ENCODE measurements around the gene SLC35B2.

Gene SLC35B2

DNA sequence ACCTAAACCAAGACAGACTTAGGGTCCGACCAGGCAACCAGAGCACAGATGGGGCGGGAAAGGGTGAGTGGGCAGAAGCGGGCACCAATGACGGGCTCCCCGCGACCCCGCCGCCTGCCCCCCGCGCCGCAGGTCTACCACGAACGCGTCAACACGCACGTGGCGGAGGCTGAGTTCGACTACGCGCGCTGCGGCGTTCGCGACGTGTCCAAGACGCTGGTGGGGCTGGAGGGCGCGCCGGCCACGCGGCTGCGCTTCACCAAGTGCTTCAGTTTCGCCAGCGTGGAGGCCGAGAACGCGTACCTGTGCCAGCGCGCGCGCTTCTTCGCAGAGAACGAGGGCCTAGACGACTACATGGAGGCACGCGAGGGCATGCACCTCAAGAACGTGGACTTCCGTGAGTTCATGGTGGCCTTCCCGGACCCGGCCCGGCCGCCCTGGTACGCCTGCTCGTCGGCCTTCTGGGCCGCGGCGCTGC lies 18.0 kb upstream of the SLC35B2 start:
- no peak overlapping the region for H3K4me3 ChIP-seq (ENCODE audit: severe bottlenecking)
- H3K4me1 ChIP-seq (ENCODE audit: insufficient read depth, poor library complexity, severe bottlenecking): no peaks in the 10 kb centered on the region
- no peak for DNase-seq (ENCODE audit: low spot score)

DNA sequence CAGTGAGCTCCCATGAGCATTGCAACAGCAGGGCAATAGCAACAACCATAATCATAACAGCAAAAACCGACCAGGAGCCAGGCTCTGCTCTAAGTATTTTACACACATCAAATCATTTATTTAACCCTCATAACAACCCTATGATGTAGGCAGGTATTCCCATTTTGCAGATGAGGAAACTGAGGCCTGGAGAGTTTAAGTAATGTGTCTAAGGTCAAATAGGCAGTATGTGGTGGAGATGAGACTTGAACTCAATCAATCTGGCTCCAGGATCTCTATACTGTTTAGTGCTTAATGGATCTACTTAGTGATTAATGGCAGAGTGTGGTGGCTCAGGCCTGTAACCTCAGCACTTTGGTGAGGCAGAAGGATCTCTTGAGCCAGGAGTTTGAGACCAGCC lies 16.3 kb upstream of the SLC35B2 start:
- no peaks in the 10 kb centered on the region for H3K4me1 ChIP-seq (ENCODE audit: insufficient read depth, poor library complexity, severe bottlenecking)
- ATAC-seq (ENCODE audit: low read depth) (no peak), DNase-seq (ENCODE audit: low spot score) (no peak)
- no peaks in the 10 kb centered on the region for H3K36me3 ChIP-seq (ENCODE audit: low read depth)
- no peak overlapping the region for H3K27ac ChIP-seq (ENCODE audit: poor library complexity, severe bottlenecking)
- H3K9me3 ChIP-seq (ENCODE audit: severe bottlenecking): no peaks in the 10 kb centered on the region
- peaks cover 43% of the 10 kb centered on the region for H3K27me3 ChIP-seq (ENCODE audit: insufficient read depth, poor library complexity, severe bottlenecking)
- no peak overlapping the region for H3K4me3 ChIP-seq (ENCODE audit: severe bottlenecking)
- TF ChIP-seq, protein P1, sequence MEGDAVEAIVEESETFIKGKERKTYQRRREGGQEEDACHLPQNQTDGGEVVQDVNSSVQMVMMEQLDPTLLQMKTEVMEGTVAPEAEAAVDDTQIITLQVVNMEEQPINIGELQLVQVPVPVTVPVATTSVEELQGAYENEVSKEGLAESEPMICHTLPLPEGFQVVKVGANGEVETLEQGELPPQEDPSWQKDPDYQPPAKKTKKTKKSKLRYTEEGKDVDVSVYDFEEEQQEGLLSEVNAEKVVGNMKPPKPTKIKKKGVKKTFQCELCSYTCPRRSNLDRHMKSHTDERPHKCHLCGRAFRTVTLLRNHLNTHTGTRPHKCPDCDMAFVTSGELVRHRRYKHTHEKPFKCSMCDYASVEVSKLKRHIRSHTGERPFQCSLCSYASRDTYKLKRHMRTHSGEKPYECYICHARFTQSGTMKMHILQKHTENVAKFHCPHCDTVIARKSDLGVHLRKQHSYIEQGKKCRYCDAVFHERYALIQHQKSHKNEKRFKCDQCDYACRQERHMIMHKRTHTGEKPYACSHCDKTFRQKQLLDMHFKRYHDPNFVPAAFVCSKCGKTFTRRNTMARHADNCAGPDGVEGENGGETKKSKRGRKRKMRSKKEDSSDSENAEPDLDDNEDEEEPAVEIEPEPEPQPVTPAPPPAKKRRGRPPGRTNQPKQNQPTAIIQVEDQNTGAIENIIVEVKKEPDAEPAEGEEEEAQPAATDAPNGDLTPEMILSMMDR (IDR thresholded peaks at IDR 0.05; ENCODE audit: poor library complexity, severe bottlenecking): no peak

More for the DNA sequence above, 18.0 kb upstream of the SLC35B2 start:
- Histone ChIP-seq H3K9me3 (ENCODE audit: severe bottlenecking) (no peaks in the 10 kb centered on the region), H3K27ac (ENCODE audit: poor library complexity, severe bottlenecking) (no peak overlapping the region), H3K27me3 (ENCODE audit: insufficient read depth, poor library complexity, severe bottlenecking) (peaks cover 34% of the 10 kb centered on the region), H3K36me3 (ENCODE audit: low read depth) (no peaks in the 10 kb centered on the region)
- TF ChIP-seq, protein P1 (IDR thresholded peaks at IDR 0.05; ENCODE audit: poor library complexity, severe bottlenecking): no peak
- ATAC-seq (ENCODE audit: low read depth): no peak

DNA sequence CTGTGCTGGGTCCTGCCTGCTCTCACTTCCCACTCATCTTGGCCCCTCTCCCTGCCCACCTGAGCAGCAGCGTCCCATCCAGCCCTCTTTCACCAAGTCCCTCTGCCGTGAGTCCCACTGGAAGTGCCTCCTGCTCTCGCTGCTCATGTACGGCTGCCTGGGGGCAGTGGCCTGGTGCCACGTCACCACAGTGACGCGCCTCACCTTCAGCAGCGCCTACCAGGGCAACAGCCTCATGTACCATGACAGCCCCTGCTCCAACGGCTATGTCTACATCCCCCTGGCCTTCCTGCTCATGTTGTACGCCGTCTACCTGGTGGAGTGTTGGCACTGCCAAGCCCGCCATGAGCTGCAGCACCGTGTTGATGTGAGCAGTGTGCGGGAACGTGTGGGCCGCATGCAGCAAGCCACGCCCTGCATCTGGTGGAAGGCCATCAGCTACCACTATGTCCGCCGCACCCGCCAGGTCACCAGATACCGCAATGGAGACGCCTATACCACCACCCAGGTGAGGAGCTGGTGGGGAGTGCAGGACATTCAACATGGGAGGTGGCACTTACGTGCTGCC lies 15.8 kb upstream of the SLC35B2 start:
- DNase-seq (ENCODE audit: low spot score) (no peak), ATAC-seq (ENCODE audit: low read depth) (no peak)
- Histone ChIP-seq H3K4me1 (ENCODE audit: insufficient read depth, poor library complexity, severe bottlenecking) (no peaks in the 10 kb centered on the region), H3K27ac (ENCODE audit: poor library complexity, severe bottlenecking) (no peak overlapping the region), H3K36me3 (ENCODE audit: low read depth) (no peaks in the 10 kb centered on the region), H3K9me3 (ENCODE audit: severe bottlenecking) (no peaks in the 10 kb centered on the region), H3K27me3 (ENCODE audit: insufficient read depth, poor library complexity, severe bottlenecking) (peaks cover 43% of the 10 kb centered on the region), H3K4me3 (ENCODE audit: severe bottlenecking) (no peak overlapping the region)
- TF ChIP-seq, protein P1 (IDR thresholded peaks at IDR 0.05; ENCODE audit: poor library complexity, severe bottlenecking): no peak

DNA sequence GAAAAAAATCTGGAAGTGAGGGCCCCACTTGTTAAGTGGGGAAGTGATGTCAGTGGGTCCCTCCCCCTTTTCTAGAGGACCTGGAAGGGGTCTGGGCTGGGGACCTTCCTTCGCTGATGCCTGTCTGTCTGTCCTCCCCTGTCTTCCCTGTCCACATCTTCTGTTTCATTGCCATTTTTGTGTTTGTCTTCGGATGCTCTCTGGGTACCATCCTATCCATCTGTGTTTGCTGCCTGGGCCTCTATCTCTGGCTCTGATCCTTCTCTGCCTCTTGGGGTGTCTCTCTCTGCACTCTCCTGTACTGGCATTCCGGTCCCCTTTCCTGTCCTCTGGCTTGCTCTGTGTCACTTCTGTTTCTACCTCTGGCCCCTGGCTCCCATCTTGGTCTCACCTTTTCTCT lies 15.2 kb upstream of the SLC35B2 start:
- no peak overlapping the region for H3K4me3 ChIP-seq (ENCODE audit: severe bottlenecking)
- H3K27ac ChIP-seq (ENCODE audit: poor library complexity, severe bottlenecking): no peak overlapping the region
- H3K27me3 ChIP-seq (ENCODE audit: insufficient read depth, poor library complexity, severe bottlenecking): peaks cover 43% of the 10 kb centered on the region
- no peaks in the 10 kb centered on the region for H3K4me1 ChIP-seq (ENCODE audit: insufficient read depth, poor library complexity, severe bottlenecking)
- ATAC-seq (ENCODE audit: low read depth) (no peak), DNase-seq (ENCODE audit: low spot score) (no peak)
- TF ChIP-seq, protein P1 (IDR thresholded peaks at IDR 0.05; ENCODE audit: poor library complexity, severe bottlenecking): no peak
- no peaks in the 10 kb centered on the region for H3K36me3 ChIP-seq (ENCODE audit: low read depth)
- no peaks in the 10 kb centered on the region for H3K9me3 ChIP-seq (ENCODE audit: severe bottlenecking)

DNA sequence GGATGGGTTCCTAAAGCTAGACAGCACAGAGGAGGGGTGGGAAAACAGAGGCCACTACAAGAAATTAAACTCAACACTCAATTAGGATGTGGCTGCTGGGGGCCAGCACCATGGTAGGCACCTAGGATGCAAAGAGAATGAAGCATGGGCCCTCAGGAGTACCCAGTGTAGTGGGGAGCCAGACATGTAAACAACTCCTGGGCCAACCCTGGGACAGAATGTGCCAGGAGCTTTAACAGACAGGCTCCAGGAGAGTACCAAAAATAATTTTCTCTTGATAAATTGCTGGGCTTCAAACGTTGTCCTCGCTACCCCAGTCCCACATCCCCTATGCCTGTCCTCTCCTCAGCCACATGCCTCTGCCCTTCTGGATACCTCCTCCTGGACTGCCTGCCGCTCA lies 14.6 kb upstream of the SLC35B2 start:
- no peaks in the 10 kb centered on the region for H3K9me3 ChIP-seq (ENCODE audit: severe bottlenecking)
- ATAC-seq (ENCODE audit: low read depth): no peak

More for the DNA sequence above, 14.6 kb upstream of the SLC35B2 start:
- Histone ChIP-seq H3K36me3 (ENCODE audit: low read depth) (no peaks in the 10 kb centered on the region), H3K4me1 (ENCODE audit: insufficient read depth, poor library complexity, severe bottlenecking) (no peaks in the 10 kb centered on the region), H3K27ac (ENCODE audit: poor library complexity, severe bottlenecking) (no peak overlapping the region), H3K4me3 (ENCODE audit: severe bottlenecking) (no peak overlapping the region), H3K27me3 (ENCODE audit: insufficient read depth, poor library complexity, severe bottlenecking) (peaks cover 40% of the 10 kb centered on the region)
- TF ChIP-seq, protein P1 (IDR thresholded peaks at IDR 0.05; ENCODE audit: poor library complexity, severe bottlenecking): no peak
- no peak for DNase-seq (ENCODE audit: low spot score)
